ENCODE data around the gene IGLL1.

GRCh38 chr22:23591201-23591791 lies 11.2 kb upstream of the IGLL1 start:
- TF ChIP-seq CTCF (IDR thresholded peaks at IDR 0.05; ENCODE audit: extremely low read depth in 1 of 2, insufficient read depth in 1 of 2, low read depth in 1 of 2, low read length in 2 of 2) (peak; percentile 88 to 92), EZH2 (IDR thresholded peaks at IDR 0.05; ENCODE audit: borderline replicate concordance, low read depth, low read length, severe bottlenecking) (no peak)
